ENCODE data around the gene DIP2B. TPM values are rescaled to one million over a fixed set of nuclear protein-coding genes. Genes with fewer than 3 reads are reported as not detected.

Gene DIP2B
- total RNA-seq, 1 donor from 2014 or later, result 8.5 TPM

DNA sequence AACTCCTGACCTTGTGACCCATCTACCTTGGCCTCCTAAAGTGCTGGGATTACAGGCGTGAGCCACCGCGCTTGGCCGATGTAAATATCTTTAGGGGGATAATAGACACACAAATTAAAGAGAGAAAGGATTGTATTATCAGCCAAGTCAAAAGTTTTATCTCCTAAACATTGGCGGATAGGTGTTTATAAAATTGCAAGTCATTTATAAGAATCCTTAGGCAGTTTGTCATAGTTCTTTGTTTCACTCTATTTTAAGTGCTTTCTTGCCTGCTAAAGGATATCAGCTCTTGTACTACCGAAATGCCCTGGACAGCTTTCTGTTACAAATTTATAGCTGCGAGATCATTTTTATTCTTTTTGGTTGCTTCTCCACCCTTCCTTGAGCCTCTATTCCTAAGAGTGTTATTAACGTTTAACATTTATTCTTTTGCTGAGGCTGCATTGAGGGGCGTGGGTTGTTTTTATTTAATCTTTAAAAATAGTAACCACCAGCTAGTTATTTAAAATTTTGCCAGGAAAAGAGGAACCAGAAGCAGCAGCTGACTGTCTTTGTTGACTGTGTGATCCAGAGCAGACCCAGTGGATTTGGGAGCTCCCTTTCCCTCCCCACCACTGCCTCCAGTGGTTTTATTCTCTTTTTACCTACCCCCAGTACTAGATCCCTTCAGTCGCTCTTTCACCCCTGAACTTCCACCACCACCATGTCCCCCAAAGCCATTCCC lies 106.4 kb downstream of the DIP2B start:
- peaks cover 0 to 9% of the 10 kb centered on the region in 2 donors for H3K4me1 ChIP-seq
- TF ChIP-seq, protein P1, sequence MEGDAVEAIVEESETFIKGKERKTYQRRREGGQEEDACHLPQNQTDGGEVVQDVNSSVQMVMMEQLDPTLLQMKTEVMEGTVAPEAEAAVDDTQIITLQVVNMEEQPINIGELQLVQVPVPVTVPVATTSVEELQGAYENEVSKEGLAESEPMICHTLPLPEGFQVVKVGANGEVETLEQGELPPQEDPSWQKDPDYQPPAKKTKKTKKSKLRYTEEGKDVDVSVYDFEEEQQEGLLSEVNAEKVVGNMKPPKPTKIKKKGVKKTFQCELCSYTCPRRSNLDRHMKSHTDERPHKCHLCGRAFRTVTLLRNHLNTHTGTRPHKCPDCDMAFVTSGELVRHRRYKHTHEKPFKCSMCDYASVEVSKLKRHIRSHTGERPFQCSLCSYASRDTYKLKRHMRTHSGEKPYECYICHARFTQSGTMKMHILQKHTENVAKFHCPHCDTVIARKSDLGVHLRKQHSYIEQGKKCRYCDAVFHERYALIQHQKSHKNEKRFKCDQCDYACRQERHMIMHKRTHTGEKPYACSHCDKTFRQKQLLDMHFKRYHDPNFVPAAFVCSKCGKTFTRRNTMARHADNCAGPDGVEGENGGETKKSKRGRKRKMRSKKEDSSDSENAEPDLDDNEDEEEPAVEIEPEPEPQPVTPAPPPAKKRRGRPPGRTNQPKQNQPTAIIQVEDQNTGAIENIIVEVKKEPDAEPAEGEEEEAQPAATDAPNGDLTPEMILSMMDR (IDR thresholded peaks at IDR 0.05), result no peak

DNA sequence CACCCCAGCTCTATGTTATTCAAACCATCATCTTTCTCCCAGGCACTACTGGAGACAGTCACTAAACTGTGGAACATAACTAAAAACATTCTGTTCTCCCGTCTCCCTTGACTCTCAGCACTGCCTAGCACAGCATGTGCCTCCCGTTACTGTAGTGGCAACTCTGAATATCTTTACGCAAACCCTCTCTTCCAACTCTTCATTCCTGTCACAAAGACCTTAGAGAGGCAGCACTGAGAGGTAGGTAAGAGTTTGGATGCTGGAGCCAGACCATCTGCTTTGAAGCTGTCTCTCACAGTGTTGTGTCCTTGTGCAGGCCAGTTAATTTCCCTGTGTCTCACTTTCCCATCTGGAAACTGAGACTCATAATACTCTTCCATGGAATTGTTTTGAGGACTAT lies 108.1 kb downstream of the DIP2B start:
- no peaks in the 10 kb centered on the region for H3K36me3 ChIP-seq
- peaks cover 0 to 9% of the 10 kb centered on the region in 2 donors for H3K4me1 ChIP-seq
- TF ChIP-seq, protein P1 (IDR thresholded peaks at IDR 0.05), result no peak
- no peak overlapping the region for H3K27ac ChIP-seq
- intact Hi-C loops (cut with DNase I), result no loop called here
- no peak overlapping the region for H3K4me3 ChIP-seq
- DNase-seq (ENCODE audit: low spot score in 2 of 2), result no peak
- no peaks in the 10 kb centered on the region for H3K27me3 ChIP-seq
- H3K9me3 ChIP-seq, result no peaks in the 10 kb centered on the region

More for the DNA sequence above, 106.4 kb downstream of the DIP2B start:
- H3K9me3 ChIP-seq, result no peaks in the 10 kb centered on the region
- no peaks in the 10 kb centered on the region for H3K36me3 ChIP-seq
- DNase-seq (ENCODE audit: low spot score in 2 of 2), result no peak
- H3K4me3 ChIP-seq, result no peak overlapping the region
- H3K27me3 ChIP-seq, result no peaks in the 10 kb centered on the region
- H3K27ac ChIP-seq, result no peak overlapping the region
- intact Hi-C loops (cut with DNase I), result no loop called here

DNA sequence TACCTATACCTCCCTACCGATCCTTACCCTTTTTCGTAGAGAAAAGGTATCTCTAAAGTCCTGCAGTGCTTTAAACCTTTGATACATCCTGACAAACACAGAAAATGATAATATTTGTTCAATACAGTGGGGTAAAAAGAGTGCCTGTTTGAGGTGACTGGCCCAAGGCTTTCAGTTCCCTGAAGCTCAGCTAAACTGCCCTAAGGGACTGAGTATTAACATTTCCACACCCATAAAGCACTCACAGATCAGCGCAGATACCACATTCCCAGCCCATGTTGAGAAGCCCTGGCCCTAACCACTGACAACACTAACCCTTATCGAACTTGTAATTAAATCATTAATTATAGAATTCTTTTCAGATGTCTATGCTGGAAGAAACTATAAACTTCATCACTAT lies 108.7 kb downstream of the DIP2B start:
- Histone ChIP-seq H3K27me3 (no peaks in the 10 kb centered on the region), H3K36me3 (no peaks in the 10 kb centered on the region), H3K27ac (no peak overlapping the region), H3K4me1 (peaks cover 0 to 9% of the 10 kb centered on the region in 2 donors), H3K4me3 (no peak overlapping the region), H3K9me3 (no peaks in the 10 kb centered on the region)
- intact Hi-C loops (cut with DNase I), result no loop called here
- no peak for DNase-seq (ENCODE audit: low spot score in 2 of 2)
- TF ChIP-seq, protein P1 (IDR thresholded peaks at IDR 0.05), result no peak

DNA sequence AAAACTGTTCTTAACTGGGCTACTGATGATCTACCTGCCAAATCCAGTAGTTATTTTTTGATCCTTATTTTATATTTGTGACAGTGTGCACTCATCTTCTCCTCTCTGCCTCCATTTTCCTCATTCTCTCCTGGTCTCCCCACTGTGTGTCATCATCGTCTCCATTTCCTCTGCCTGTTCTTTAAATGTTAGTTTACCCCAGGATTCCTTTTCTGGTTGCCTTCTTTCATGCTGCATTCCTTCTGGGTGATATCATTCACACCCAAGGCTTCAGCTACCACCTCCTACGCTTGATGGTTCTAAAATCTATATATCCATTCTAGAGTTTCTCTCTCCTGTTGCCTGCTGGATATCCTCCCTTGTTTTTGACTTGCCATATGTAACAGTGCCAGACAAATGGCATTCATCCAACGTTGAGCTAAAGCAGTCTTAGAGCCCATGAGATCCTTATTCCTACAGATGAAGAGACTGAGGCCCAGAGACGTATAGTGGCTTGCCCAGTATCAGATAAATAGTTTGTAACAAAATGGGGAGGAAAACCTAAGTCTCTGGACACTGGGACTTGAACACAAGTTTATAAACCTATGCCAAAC lies 109.5 kb downstream of the DIP2B start:
- H3K9me3 ChIP-seq, result no peaks in the 10 kb centered on the region
- no peak overlapping the region for H3K4me3 ChIP-seq
- H3K27ac ChIP-seq, result no peak overlapping the region
- intact Hi-C loops (cut with DNase I), result no loop called here
- H3K36me3 ChIP-seq, result no peaks in the 10 kb centered on the region
- TF ChIP-seq, protein P1 (IDR thresholded peaks at IDR 0.05), result no peak
- H3K27me3 ChIP-seq, result no peaks in the 10 kb centered on the region
- peaks cover 0 to 11% of the 10 kb centered on the region in 2 donors for H3K4me1 ChIP-seq
- no peak for DNase-seq (ENCODE audit: low spot score in 2 of 2)

DNA sequence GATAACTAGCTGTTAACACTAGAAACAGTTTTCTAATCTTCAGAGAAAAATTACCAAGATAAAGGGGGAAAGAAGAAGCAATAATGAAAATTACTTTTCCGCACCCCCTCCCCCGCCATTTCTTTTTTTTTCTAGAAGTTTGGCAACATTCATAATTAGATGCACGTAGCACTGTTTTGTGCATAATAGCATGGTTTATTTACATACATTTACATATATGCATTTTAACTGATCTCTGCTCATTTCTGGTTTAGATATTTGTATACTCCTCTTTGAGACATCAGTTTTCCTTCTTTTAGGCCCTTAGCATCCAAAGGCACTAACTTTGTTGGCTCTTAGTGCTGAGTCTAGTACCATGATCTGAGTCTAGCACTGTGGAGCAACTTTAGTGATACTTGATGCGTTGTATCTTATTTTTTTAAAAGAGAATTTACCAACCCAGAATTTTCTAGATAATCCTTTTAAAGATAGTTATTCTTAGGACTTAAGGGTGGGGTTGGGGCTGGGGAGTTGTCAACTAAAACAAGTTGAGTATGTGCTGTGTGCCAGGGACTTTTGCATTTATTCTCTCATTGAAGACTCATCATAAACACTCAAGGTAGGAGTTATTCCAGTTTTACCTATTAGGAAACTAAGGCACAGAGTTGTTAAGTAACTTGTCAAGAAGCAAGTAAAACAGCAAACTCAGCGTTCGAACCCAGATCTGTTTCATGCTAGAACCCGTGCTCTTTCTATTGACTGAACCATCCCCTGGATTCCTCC lies 110.5 kb downstream of the DIP2B start:
- H3K9me3 ChIP-seq, result no peaks in the 10 kb centered on the region
- TF ChIP-seq, protein P1 (IDR thresholded peaks at IDR 0.05), result no peak
- DNase-seq (ENCODE audit: low spot score in 2 of 2), result no peak
- H3K36me3 ChIP-seq, result no peaks in the 10 kb centered on the region
- no peak overlapping the region for H3K27ac ChIP-seq
- no peak overlapping the region for H3K4me3 ChIP-seq
- peaks cover 2 to 14% of the 10 kb centered on the region in 2 donors for H3K4me1 ChIP-seq
- H3K27me3 ChIP-seq, result no peaks in the 10 kb centered on the region
- intact Hi-C loops (cut with DNase I), result no loop called here

Data from ascending aorta (tissue), 2 donors.